NCI-H526 treated with DMSO at 0.1 percent for 48 hours (cell line): ENCODE measurements around the gene PRKAA1.
"Not testable (repeated sequence)": the region's sequence is repeated elsewhere in the genome, so short reads cannot be mapped to it uniquely, and the experiment has no call there.

Experiments
- DNase-seq: peaks from one replicate; lab custom pipeline; 2025; lab: John Stamatoyannopoulos, UW

The PRKAA1 gene

DNA sequence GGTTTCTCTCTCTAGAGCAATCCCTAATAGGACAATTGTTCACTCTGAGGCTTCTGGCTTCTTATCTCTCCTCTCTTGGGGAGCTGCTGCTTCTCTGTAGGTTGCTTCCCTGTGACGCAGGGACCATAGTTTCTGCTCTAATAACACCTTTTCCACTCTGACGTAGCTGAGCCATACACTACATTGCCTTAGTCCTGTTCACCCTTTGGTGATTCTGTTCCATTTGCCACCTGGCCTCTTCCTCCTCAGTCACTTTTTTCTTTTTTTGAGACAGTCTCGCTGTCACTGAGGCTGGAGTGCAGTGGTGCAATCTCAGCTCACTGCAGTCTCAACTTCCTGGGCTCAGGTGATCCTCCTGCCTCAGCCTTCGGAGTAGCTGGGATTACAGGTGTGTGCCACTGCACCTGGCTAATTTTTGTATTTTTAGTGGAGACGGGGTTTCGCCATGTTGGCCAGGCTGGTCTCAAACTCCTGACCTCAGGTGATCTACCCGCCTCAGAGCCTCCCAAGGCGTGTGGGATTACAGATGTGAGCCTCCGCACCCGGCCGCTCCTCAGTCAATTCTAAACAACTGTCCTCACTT lies 27.4 kb upstream of the PRKAA1 start:
- not testable (repeated sequence) for DNase-seq

DNA sequence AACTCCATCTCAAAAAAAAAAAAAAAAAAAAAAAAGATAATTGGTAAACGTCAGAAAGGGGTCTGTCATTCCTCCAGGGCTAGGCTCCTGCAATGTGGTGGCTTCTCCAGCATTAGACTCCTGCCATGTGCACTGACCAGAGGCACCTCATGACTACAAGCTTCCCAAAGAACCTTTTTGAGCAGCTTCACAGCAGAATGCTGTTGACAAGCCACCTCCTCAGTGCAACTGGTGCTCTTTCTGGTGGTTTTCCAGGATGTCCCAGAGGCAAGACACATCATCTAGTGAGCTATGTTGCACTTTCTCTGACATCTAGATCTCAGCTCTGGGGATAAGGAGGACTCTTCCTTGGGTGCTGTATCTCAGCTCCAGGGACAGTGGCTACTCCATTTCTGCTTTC lies 25.3 kb upstream of the PRKAA1 start:
- DNase-seq, result no peak

- DNase-seq, result no peak
These were observed 15.6 kb upstream of the PRKAA1 start for GRCh38 chr5:40813698-40814281.

- no peak for DNase-seq
These were observed 14.0 kb upstream of the PRKAA1 start for GRCh38 chr5:40812125-40812524.

DNA sequence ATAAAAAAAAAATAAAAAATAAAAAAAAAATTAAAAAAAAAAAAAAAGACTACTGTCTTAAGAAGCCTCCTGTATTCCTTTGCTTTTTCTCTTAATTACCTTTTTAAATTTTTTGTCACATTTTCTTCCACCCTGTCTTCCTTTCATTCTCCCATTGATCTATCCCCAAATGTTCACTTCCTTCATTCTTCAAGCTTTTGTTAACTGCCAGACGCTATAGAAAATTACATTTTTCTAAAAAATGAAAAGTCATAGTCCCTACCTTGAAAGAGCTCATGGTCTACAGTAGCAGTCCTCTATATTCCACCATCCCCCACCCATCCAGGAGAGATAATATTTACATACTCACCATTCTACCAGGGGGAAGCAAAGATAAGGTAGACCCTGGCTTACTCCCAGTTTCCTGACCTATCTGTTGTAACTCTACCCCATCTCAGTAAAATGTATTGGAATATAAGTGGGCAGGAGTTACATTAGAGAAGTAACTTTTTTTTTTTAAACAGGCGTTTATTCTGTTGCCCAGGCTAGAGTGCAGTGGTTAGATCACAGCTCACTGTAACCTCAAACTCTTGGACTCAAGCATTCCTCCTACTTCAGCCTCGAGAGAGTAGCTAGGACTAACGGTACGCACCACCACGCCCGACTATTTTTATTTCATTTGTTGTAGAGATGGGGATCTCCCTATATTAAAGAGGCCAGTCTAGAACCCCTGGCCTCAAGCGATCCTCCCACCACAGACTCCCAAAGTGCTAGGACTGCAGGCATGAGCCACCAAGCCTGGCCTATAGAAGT lies 3.8 kb upstream of the PRKAA1 start:
- no peak for DNase-seq

GRCh38 chr5:40799258-40799657 lies 1.1 kb upstream of the PRKAA1 start:
- no peak for DNase-seq

- no peak for DNase-seq
These were observed 632 bp upstream of the PRKAA1 start for GRCh38 chr5:40798801-40799210.

- DNase-seq, result peak; percentile 74
These were observed 732 bp downstream of the PRKAA1 start for GRCh38 chr5:40797273-40798011.

GRCh38 chr5:40796487-40796889 lies 1.7 kb downstream of the PRKAA1 start:
- no peak for DNase-seq

DNA sequence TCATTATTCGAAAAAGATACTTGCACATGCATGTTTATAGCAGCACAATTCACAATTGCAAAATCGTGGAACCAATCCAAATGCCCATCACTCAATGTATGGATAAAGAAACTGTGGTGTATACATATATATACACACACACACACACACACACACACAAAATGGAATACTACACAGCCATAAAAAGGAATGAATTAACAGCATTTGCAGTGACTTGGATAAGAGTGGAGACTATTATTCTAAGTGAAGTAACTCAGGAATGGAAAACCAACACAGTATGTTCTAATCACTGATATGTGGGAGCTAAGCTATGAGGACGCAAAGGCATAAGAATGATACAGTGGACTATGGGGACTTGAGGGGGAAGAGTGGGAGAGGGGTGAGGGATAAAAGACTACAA lies 3.3 kb downstream of the PRKAA1 start:
- not testable (repeated sequence) for DNase-seq

DNA sequence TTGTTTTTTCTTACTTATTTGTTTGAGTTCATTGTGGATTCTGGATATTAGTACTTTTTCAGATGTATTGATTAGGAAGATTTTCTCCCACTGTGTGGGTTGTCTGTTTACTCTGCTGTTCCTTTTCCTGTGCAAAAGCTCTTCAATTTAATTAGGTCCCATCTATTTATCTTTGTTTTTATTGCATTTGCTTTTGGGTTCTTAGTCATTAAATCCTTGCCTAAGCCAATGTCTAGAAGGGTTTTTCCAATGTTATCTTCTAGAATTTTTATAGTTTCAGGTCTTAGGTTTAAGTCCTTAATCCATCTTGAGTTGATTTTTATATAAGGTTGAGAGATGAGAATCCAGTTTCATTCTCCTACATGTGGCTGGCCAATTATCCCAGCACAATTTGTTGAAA lies 3.8 kb downstream of the PRKAA1 start:
- DNase-seq, result not testable (repeated sequence)

DNA sequence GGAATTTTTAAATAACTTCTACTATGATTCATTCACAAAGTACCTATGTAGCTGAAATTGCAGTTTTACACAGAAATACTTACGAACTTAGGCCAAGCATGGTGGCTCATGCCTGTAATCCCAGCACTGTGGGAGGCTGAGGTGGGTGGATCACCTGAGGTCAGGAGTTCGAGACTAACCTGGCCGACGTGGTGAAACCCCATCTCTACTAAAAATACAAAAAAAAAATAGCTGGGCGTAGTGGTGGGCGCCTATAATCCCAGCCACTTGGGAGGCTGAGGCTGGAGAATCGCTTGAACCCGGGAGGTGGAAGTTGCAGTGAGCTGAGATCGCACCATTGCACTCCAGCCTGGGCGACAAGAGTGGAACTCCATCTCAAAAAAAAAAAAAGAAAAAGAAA lies 5.5 kb downstream of the PRKAA1 start:
- not testable (repeated sequence) for DNase-seq

GRCh38 chr5:40791715-40792139 lies 6.4 kb downstream of the PRKAA1 start:
- no peak for DNase-seq

- no peak for DNase-seq
These were observed 7.1 kb downstream of the PRKAA1 start for GRCh38 chr5:40790947-40791593.

DNA sequence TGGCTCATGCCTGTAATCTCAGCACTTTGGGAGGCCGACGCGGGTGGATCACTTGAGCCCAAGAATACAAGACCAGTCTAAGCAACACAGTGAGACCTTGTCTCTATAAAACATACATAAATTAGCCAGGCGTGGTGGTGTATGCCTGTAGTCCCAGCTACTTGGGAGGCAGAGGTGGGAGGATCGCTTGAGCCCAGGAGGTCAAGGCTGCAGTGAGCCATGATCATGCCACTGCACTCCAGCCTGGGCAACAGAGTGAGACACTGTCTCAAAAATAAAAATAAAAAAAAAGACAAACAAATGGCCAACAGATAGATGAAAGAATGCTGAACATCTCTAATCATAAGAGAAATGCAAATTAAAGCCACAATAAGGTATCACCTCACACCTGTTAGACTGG lies 9.2 kb downstream of the PRKAA1 start:
- DNase-seq, result not testable (repeated sequence)

- DNase-seq, result no peak
These were observed 10.2 kb downstream of the PRKAA1 start for GRCh38 chr5:40787986-40788385.

GRCh38 chr5:40786664-40787063 lies 11.5 kb downstream of the PRKAA1 start:
- not testable (repeated sequence) for DNase-seq

- DNase-seq, result no peak
These were observed 13.3 kb downstream of the PRKAA1 start for GRCh38 chr5:40784916-40785315.

DNA sequence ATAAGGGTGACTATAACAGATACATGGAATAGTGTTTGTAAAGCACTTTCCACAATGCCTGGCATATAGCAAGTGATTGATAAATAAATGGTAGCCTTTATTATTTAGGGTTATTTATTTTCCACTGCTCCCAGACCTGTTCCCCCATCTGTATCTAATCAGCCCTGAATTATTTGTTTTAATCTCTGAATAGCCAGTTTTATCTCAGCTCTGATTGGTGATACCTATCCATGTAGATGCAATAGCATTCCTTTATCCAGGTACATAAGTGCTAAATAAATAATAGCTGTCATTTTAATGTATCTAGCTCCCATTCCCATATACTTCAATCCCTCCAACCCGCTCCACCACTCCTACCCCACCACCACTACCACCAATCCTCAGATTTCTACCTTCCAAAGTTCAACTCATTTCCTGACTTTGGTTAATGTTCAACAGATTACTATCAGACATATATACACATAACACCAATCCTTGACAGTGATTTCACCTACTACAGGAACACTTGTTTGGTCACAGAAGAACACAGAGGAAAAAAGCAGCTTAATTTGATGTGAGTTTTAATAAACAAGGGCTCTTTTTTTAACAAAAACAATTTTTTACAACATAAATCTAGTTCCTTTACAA lies 14.0 kb downstream of the PRKAA1 start:
- no peak for DNase-seq

- no peak for DNase-seq
These were observed 16.2 kb downstream of the PRKAA1 start for GRCh38 chr5:40781843-40782409.

DNA sequence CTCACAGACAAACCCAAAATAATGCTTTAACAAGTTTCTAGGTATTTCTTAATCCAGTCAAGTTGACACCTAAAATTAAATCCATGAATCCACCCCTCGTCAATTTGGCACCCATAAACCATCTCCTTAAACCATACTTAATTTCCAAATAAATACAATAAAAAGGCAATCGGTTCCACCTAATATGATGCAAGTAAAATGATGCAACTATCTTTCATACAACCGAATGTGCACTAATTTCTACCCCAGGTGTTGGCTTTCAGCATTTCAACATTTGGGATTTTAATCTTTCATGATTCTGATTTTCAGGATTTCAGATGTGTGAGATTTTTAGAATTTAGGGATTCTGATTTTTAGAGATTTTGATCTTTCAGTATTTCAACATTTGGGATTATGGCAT lies 17.3 kb downstream of the PRKAA1 start:
- DNase-seq, result no peak
